Kidney (tissue), 14 donors: ENCODE measurements around the gene ERAP2. TPM values are rescaled to one million over a fixed set of nuclear protein-coding genes. Genes with fewer than 3 reads are reported as not detected.

Experiments
- DNase-seq, 5 donors: peaks; one replicate each; pipeline ENCODE4 v3.0.0-alpha.2; 2013 to 2020
- FAIRE-seq: peaks from 2 replicates; lab custom pipeline; 2012; peaks lifted over from hg19 to GRCh38; lab: Jason Lieb, UNC
- H3K27ac ChIP-seq, 2 donors: one replicate each; pipeline ENCODE4 v1.7.0; 2013; ENCODE audit warnings: low read depth in 2 of 2, low read length in 2 of 2, inconsistent platforms in 1 of 2
- H3K27me3 ChIP-seq: one replicate; pipeline ENCODE4 v1.7.1; 2013; ENCODE audit warnings: low read length, inconsistent platforms; ENCODE audit not compliant: control insufficient read depth, insufficient read depth
- H3K36me3 ChIP-seq, 3 donors: one replicate each; pipeline versions ENCODE4 v1.7.0 to v1.7.1; 2013; ENCODE audit warnings: low read length in 3 of 3, control low read depth in 1 of 3, inconsistent platforms in 1 of 3; ENCODE audit not compliant: insufficient read depth in 3 of 3, control insufficient read depth in 2 of 3
- H3K4me1 ChIP-seq, 3 donors: one replicate each; pipeline versions ENCODE4 v1.7.0 to v1.7.1; 2013; ENCODE audit warnings: low read length in 3 of 3, inconsistent platforms in 1 of 3, low read depth in 1 of 3; ENCODE audit not compliant: control insufficient read depth in 2 of 3, insufficient read depth in 2 of 3
- H3K4me3 ChIP-seq, 3 donors: one replicate each; pipeline versions ENCODE4 v1.7.0 to v1.8.1; 2013; ENCODE audit warnings: low read length in 3 of 3, control low read depth in 1 of 3, inconsistent platforms in 1 of 3
- H3K9ac ChIP-seq, 3 donors: one replicate each; pipeline versions ENCODE4 v1.7.0 to v1.7.1; 2013; ENCODE audit warnings: low read length in 3 of 3, control low read depth in 1 of 3, inconsistent platforms in 1 of 3
- H3K9me3 ChIP-seq, 3 donors: one replicate each; pipeline versions ENCODE4 v1.7.0 to v1.7.1; 2013; ENCODE audit warnings: low read length in 3 of 3, control low read depth in 1 of 3, inconsistent platforms in 1 of 3; ENCODE audit not compliant: control insufficient read depth in 2 of 3, insufficient read depth in 1 of 3
- CTCF ChIP-seq: IDR thresholded peaks from 3 replicates; pipeline ENCODE4 v1.5.1; 2012; ENCODE audit warnings: mild to moderate bottlenecking, moderate library complexity, borderline replicate concordance; ENCODE audit not compliant: insufficient read depth; ENCODE audit errors: extremely low read depth
- intact Hi-C: fragments of 100-400 bp; cut with DNase I; formaldehyde crosslinking; loops from one replicate; pipeline ENCODE4 v1.11.1; 2022
- polyA plus RNA-seq: library from polyadenylated mRNA; stranded (reverse); fragments of 350-450 nt; fragmentation: Illumina TruSeq; extraction: RNeasy Lipid Tissue Mini Kit (QIAGEN cat#74804); gene quantifications from one replicate; pipeline ENCODE4 v1.2.3, GENCODE V29; 2014; ENCODE audit warnings: low read depth, low replicate concordance; ENCODE audit not compliant: insufficient read depth
- total RNA-seq: library from RNA; stranded (reverse); fragmentation: NEBNext Ultra II Directional; extraction: Animal tissue kit (Norgen Biotek cat#: 25700); gene quantifications from one replicate; pipeline ENCODE4 v1.2.1, GENCODE V29; 2021
- donor health status: control.
- donor health status: control.
- donor health status: control.
- donor health status: control.
- donor health status: control.
- donor health status: DM: yes; HTN: yes; CAD: no.
- donor health status: Normal renal cell carcinoma (clear cell type).

Gene ERAP2
- total and polyA plus RNA-seq, 2 donors from 2014 or later = 8.2 to 13.8 TPM

DNA sequence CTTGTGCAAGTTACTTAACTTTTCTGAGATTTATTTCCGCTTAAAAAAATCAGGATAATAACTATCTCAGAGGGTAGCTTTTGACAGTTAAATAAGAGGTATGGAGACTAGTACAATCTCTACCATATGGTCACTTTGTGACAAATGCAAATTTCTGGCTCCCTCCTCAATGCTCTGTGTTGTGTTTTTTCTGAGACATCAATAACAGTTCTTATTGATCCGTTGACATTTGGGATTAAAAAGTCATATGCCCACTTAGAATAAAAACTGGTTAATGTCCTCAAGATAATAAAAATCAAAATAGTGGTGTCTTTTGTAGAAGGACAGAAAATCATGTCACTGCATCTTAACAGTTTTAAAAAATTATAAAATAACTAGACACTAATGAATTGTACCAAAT, 34.8 kb downstream of the ERAP2 start:
- TF ChIP-seq CTCF = no peak
- Histone ChIP-seq H3K9me3 (no peaks in the 10 kb centered on the region), H3K4me1 (no peaks in the 10 kb centered on the region), H3K27me3 (no peaks in the 10 kb centered on the region), H3K36me3 (no peaks in the 10 kb centered on the region), H3K4me3 (no peak overlapping the region), H3K27ac (no peak overlapping the region), H3K9ac (no peak overlapping the region)
- DNase-seq = no peak
- intact Hi-C loops = no loop called here
- no peak for FAIRE-seq

DNA sequence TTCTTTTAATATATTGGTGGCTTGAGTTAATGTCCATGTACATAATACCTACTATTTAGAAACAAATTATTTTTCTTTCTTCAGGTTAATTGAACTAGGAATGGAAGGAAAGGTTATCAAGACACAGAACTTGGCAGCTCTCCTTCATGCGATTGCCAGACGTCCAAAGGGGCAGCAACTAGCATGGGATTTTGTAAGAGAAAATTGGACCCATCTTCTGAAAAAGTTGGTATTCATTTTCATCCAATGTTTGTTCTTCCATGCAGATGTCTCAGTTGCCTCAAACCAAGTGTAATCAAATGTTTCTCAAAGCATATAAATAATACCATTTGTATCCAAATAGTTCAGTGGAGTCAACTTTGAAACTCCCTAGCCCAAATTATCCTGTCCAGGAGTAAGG, 36.9 kb downstream of the ERAP2 start:
- no peak for FAIRE-seq
- Histone ChIP-seq H3K9me3 (no peaks in the 10 kb centered on the region), H3K4me1 (no peaks in the 10 kb centered on the region), H3K27ac (no peak overlapping the region), H3K4me3 (no peak overlapping the region), H3K27me3 (no peaks in the 10 kb centered on the region), H3K9ac (no peak overlapping the region), H3K36me3 (no peaks in the 10 kb centered on the region)
- intact Hi-C loops = no loop called here
- TF ChIP-seq CTCF = no peak
- DNase-seq = no peak

GRCh38 chr5:96919754-96920197, 43.5 kb downstream of the ERAP2 start:
- Histone ChIP-seq H3K27ac (no peak overlapping the region), H3K9ac (no peak overlapping the region), H3K27me3 (no peaks in the 10 kb centered on the region), H3K4me3 (no peak overlapping the region), H3K36me3 (no peaks in the 10 kb centered on the region), H3K9me3 (no peaks in the 10 kb centered on the region), H3K4me1 (no peaks in the 10 kb centered on the region)
- FAIRE-seq = no peak
- no peak for TF ChIP-seq CTCF
- DNase-seq = no peak
- intact Hi-C loops = no loop called here

DNA sequence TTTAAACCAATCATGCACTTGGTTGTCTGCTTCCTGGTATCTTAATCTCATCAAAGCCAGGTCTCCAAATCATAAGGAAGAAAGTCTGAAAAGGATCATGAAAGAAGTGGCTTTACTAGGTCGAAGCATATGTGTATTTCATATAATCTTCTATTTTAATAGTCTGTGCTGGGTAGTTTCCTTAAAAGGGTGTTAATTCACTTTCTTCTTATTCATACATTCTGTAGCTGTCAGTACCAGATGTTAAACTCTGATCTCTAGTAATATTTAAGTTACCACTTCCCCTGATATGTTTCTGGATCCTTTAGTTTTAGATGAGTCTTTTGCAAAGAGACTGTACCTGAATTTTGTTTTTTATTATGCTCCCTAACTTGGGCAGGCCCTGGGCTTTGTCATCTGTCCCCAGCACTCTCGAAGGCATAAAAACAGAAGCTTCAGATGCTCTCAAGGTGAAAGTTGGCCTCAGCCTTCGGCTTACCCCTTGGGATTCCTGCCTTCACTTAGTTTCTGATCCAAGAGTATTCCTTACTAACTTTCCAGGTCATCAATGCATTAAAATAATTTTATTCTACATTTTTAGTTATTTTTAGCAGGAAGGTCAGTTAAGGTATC, 44.5 kb downstream of the ERAP2 start:
- FAIRE-seq = no peak
- Histone ChIP-seq H3K27me3 (no peaks in the 10 kb centered on the region), H3K4me3 (no peak overlapping the region), H3K27ac (no peak overlapping the region), H3K9ac (no peak overlapping the region), H3K36me3 (no peaks in the 10 kb centered on the region), H3K4me1 (no peaks in the 10 kb centered on the region), H3K9me3 (no peaks in the 10 kb centered on the region)
- intact Hi-C loops = no loop called here
- DNase-seq = no peak
- no peak for TF ChIP-seq CTCF
